Activated naive CD8-positive, alpha-beta T cell treated with anti-CD3 and anti-CD28 coated beads, Interleukin-2, amount 50 U/mL, for 24 hours (primary cell): ENCODE data around the gene FXYD2.

ENCODE experiments used
- ATAC-seq: fragments of 150-1000 bp; cut with Tn5 transposase; one replicate; pipeline ENCODE4 v1.10.0; 2021
- DNase-seq: peaks from one replicate; pipeline ENCODE4 v3.0.0; 2021
- H3K27ac Mint-ChIP-seq: one replicate; pipeline ENCODE4 v1.8.0; 2021; ENCODE audit warnings: mild to moderate bottlenecking, mixed read lengths
- H3K27me3 Mint-ChIP-seq: one replicate; pipeline ENCODE4 v1.8.0; 2021; ENCODE audit warnings: mixed read lengths
- H3K36me3 Mint-ChIP-seq: one replicate; pipeline ENCODE4 v1.8.0; 2021; ENCODE audit warnings: low read depth, mixed read lengths
- H3K4me1 Mint-ChIP-seq: one replicate; pipeline ENCODE4 v1.8.0; 2021; ENCODE audit warnings: mixed read lengths
- H3K4me3 Mint-ChIP-seq: one replicate; pipeline ENCODE4 v1.8.0; 2021; ENCODE audit warnings: mild to moderate bottlenecking, moderate library complexity, mixed read lengths
- H3K9me3 Mint-ChIP-seq: one replicate; pipeline ENCODE4 v1.8.0; 2021; ENCODE audit warnings: mixed read lengths

FXYD2 gene

GRCh38 chr11:117823294-117823945, 1.1 kb downstream of the FXYD2 start:
- Mint-ChIP-seq H3K9me3 (no peaks in the 10 kb centered on the region), H3K4me1 (peaks cover 69% of the 10 kb centered on the region), H3K27ac (peak overlapping the region; percentile 74), H3K27me3 (no peaks in the 10 kb centered on the region), H3K4me3 (peak overlapping the region; percentile 15), H3K36me3 (peaks cover under 1% of the 10 kb centered on the region)
- ATAC-seq (peak; percentile 44), DNase-seq (peak; percentile 53)

GRCh38 chr11:117822074-117823033, 2.2 kb downstream of the FXYD2 start:
- DNase-seq, result peak; percentile 79
- H3K4me1 Mint-ChIP-seq, result peaks cover 69% of the 10 kb centered on the region
- peak; percentile 38 for ATAC-seq
- H3K9me3 Mint-ChIP-seq, result no peaks in the 10 kb centered on the region
- H3K36me3 Mint-ChIP-seq, result peaks cover 5% of the 10 kb centered on the region
- no peaks in the 10 kb centered on the region for H3K27me3 Mint-ChIP-seq
- peak overlapping the region; percentile 79 for H3K27ac Mint-ChIP-seq
- peak overlapping the region; percentile 38 for H3K4me3 Mint-ChIP-seq

- no peak overlapping the region for H3K27ac Mint-ChIP-seq
- no peak overlapping the region for H3K4me3 Mint-ChIP-seq
- H3K4me1 Mint-ChIP-seq, result peaks cover 71% of the 10 kb centered on the region
- no peaks in the 10 kb centered on the region for H3K27me3 Mint-ChIP-seq
- no peak for ATAC-seq
- H3K9me3 Mint-ChIP-seq, result no peaks in the 10 kb centered on the region
- H3K36me3 Mint-ChIP-seq, result peaks cover 5% of the 10 kb centered on the region
- no peak for DNase-seq
Observed at GRCh38 chr11:117821431-117821830, 3.1 kb downstream of the FXYD2 start.

- no peak overlapping the region for H3K27ac Mint-ChIP-seq
- DNase-seq (no peak), ATAC-seq (no peak)
- H3K4me3 Mint-ChIP-seq, result no peak overlapping the region
- H3K9me3 Mint-ChIP-seq, result no peaks in the 10 kb centered on the region
- peaks cover 74% of the 10 kb centered on the region for H3K4me1 Mint-ChIP-seq
- no peaks in the 10 kb centered on the region for H3K27me3 Mint-ChIP-seq
- H3K36me3 Mint-ChIP-seq, result peaks cover 5% of the 10 kb centered on the region
Observed at GRCh38 chr11:117820516-117820915, 4.0 kb downstream of the FXYD2 start.

GRCh38 chr11:117820071-117820470, 4.5 kb downstream of the FXYD2 start:
- Mint-ChIP-seq H3K36me3 (peaks cover 5% of the 10 kb centered on the region), H3K4me3 (no peak overlapping the region), H3K4me1 (peaks cover 74% of the 10 kb centered on the region), H3K9me3 (no peaks in the 10 kb centered on the region), H3K27me3 (no peaks in the 10 kb centered on the region), H3K27ac (peak overlapping the region; percentile 34)
- ATAC-seq (no peak), DNase-seq (no peak)

GRCh38 chr11:117819096-117820040, 5.2 kb downstream of the FXYD2 start:
- peaks cover 74% of the 10 kb centered on the region for H3K4me1 Mint-ChIP-seq
- peak overlapping the region; percentile 99 for H3K27ac Mint-ChIP-seq
- H3K4me3 Mint-ChIP-seq, result no peak overlapping the region
- H3K36me3 Mint-ChIP-seq, result peaks cover 5% of the 10 kb centered on the region
- no peaks in the 10 kb centered on the region for H3K9me3 Mint-ChIP-seq
- ATAC-seq (no peak), DNase-seq (no peak)
- H3K27me3 Mint-ChIP-seq, result no peaks in the 10 kb centered on the region

- H3K4me1 Mint-ChIP-seq, result peaks cover 72% of the 10 kb centered on the region
- ATAC-seq (peak; percentile 47), DNase-seq (peak; percentile 63)
- H3K27me3 Mint-ChIP-seq, result no peaks in the 10 kb centered on the region
- peak overlapping the region; percentile 99 for H3K27ac Mint-ChIP-seq
- H3K36me3 Mint-ChIP-seq, result peaks cover 5% of the 10 kb centered on the region
- no peaks in the 10 kb centered on the region for H3K9me3 Mint-ChIP-seq
- H3K4me3 Mint-ChIP-seq, result peak overlapping the region; percentile 72
Observed at GRCh38 chr11:117818041-117818873, 6.3 kb downstream of the FXYD2 start.

- DNase-seq (peak; percentile 96), ATAC-seq (peak; percentile 55)
- Mint-ChIP-seq H3K27me3 (no peaks in the 10 kb centered on the region), H3K9me3 (no peaks in the 10 kb centered on the region), H3K4me3 (peak overlapping the region; percentile 72), H3K4me1 (peaks cover 67% of the 10 kb centered on the region), H3K36me3 (peaks cover 5% of the 10 kb centered on the region), H3K27ac (peak overlapping the region; percentile 99)
Observed at GRCh38 chr11:117817368-117818040, 7.0 kb downstream of the FXYD2 start.

GRCh38 chr11:117816846-117817367, 7.6 kb downstream of the FXYD2 start:
- Mint-ChIP-seq H3K27me3 (no peaks in the 10 kb centered on the region), H3K4me3 (peak overlapping the region; percentile 72), H3K4me1 (peaks cover 61% of the 10 kb centered on the region), H3K36me3 (peaks cover 5% of the 10 kb centered on the region), H3K9me3 (no peaks in the 10 kb centered on the region), H3K27ac (peak overlapping the region; percentile 99)
- DNase-seq (peak; percentile 37), ATAC-seq (no peak)

- H3K9me3 Mint-ChIP-seq, result no peaks in the 10 kb centered on the region
- DNase-seq, result no peak
- peak overlapping the region; percentile 61 for H3K4me3 Mint-ChIP-seq
- ATAC-seq, result no peak
- peaks cover 5% of the 10 kb centered on the region for H3K36me3 Mint-ChIP-seq
- no peaks in the 10 kb centered on the region for H3K27me3 Mint-ChIP-seq
- peak overlapping the region; percentile 99 for H3K27ac Mint-ChIP-seq
- peaks cover 58% of the 10 kb centered on the region for H3K4me1 Mint-ChIP-seq
Observed at GRCh38 chr11:117816151-117816741, 8.3 kb downstream of the FXYD2 start.

GRCh38 chr11:117815262-117815803, 9.2 kb downstream of the FXYD2 start:
- peak; percentile 74 for DNase-seq
- Mint-ChIP-seq H3K36me3 (peaks cover 5% of the 10 kb centered on the region), H3K4me1 (peaks cover 58% of the 10 kb centered on the region), H3K4me3 (peak overlapping the region; percentile 72), H3K9me3 (no peaks in the 10 kb centered on the region), H3K27me3 (no peaks in the 10 kb centered on the region), H3K27ac (peak overlapping the region; percentile 99)
- ATAC-seq, result peak; percentile 76

GRCh38 chr11:117814766-117815261, 9.7 kb downstream of the FXYD2 start:
- Mint-ChIP-seq H3K27me3 (peaks cover under 1% of the 10 kb centered on the region), H3K9me3 (no peaks in the 10 kb centered on the region), H3K27ac (peak overlapping the region; percentile 99), H3K4me3 (peak overlapping the region; percentile 72), H3K4me1 (peaks cover 60% of the 10 kb centered on the region), H3K36me3 (peaks cover 5% of the 10 kb centered on the region)
- peak; percentile 88 for DNase-seq
- ATAC-seq, result peak; percentile 29
